ENCODE measurements around the gene SYN1.

Gene SYN1

DNA sequence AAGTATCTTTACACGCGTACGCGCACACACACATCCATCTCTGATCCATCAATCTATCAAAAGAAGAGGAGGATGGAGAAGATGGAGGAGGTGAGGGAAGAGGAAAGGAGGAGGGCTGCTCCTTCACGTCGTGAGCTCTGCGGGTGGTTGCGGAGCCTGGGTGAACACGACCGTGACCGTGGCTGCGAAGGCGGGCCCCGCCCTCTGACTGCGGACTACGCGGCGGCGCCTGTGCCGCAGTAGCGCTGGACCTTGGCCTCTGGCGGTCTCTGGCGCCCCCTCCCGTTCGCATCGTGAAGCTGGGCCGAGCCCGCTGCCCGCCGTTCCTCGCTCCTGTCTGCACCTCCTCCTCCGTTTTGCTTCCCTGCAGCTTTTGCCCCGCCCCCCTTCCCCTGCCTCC lies 96.4 kb downstream of the SYN1 start:
- Histone ChIP-seq H3K36me3 (ENCODE audit: control insufficient read depth, insufficient read depth, low read length) (no peaks in the 10 kb centered on the region), H3K4me2 (ENCODE audit: low read length) (peak overlapping the region; percentile 65), H3K9me3 (ENCODE audit: control insufficient read depth, low read length) (no peaks in the 10 kb centered on the region), H3K27ac (no peak overlapping the region), H2AFZ (peak overlapping the region; percentile 98), H3K27me3 (ENCODE audit: control insufficient read depth, insufficient read depth, low read length) (no peaks in the 10 kb centered on the region), H3K4me3 (ENCODE audit: low read depth, low read length) (peak overlapping the region; percentile 49), H3K9ac (no peak overlapping the region), H3K79me2 (no peaks in the 10 kb centered on the region), H3K4me1 (no peaks in the 10 kb centered on the region)
- TF ChIP-seq, protein P1, sequence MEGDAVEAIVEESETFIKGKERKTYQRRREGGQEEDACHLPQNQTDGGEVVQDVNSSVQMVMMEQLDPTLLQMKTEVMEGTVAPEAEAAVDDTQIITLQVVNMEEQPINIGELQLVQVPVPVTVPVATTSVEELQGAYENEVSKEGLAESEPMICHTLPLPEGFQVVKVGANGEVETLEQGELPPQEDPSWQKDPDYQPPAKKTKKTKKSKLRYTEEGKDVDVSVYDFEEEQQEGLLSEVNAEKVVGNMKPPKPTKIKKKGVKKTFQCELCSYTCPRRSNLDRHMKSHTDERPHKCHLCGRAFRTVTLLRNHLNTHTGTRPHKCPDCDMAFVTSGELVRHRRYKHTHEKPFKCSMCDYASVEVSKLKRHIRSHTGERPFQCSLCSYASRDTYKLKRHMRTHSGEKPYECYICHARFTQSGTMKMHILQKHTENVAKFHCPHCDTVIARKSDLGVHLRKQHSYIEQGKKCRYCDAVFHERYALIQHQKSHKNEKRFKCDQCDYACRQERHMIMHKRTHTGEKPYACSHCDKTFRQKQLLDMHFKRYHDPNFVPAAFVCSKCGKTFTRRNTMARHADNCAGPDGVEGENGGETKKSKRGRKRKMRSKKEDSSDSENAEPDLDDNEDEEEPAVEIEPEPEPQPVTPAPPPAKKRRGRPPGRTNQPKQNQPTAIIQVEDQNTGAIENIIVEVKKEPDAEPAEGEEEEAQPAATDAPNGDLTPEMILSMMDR (IDR thresholded peaks at IDR 0.05), result peak; percentile 72

Data from parathyroid adenoma (tissue), 2 donors.